ENCODE measurements around the gene ATF2. TPM values are rescaled to one million over a fixed set of nuclear protein-coding genes. Genes with fewer than 3 reads are reported as not detected.
"Not testable (repeated sequence)": the region's sequence is repeated elsewhere in the genome, so short reads cannot be mapped to it uniquely, and the experiment has no call there.

Gene ATF2
- total RNA-seq, 1 donor: 96.2 TPM

- Histone ChIP-seq H3K9me3 (ENCODE audit: low read depth, low read length) (no peaks in the 10 kb centered on the region), H3K27me3 (ENCODE audit: insufficient read depth, low read length) (no peaks in the 10 kb centered on the region), H3K4me3 (ENCODE audit: low read length) (no peak overlapping the region), H3K4me1 (ENCODE audit: insufficient read depth, low read length) (no peaks in the 10 kb centered on the region)
Observed at GRCh38 chr2:175143191-175143590, 24.8 kb downstream of the ATF2 start.

- Histone ChIP-seq H3K27me3 (ENCODE audit: insufficient read depth, low read length) (no peaks in the 10 kb centered on the region), H3K9me3 (ENCODE audit: low read depth, low read length) (no peaks in the 10 kb centered on the region), H3K4me3 (ENCODE audit: low read length) (no peak overlapping the region), H3K4me1 (ENCODE audit: insufficient read depth, low read length) (no peaks in the 10 kb centered on the region)
Observed at GRCh38 chr2:175140332-175140731, 27.7 kb downstream of the ATF2 start.

GRCh38 chr2:175137793-175138192, 30.2 kb downstream of the ATF2 start:
- H3K9me3 ChIP-seq (ENCODE audit: low read depth, low read length): no peaks in the 10 kb centered on the region
- H3K4me3 ChIP-seq (ENCODE audit: low read length): no peak overlapping the region
- no peaks in the 10 kb centered on the region for H3K4me1 ChIP-seq (ENCODE audit: insufficient read depth, low read length)
- H3K27me3 ChIP-seq (ENCODE audit: insufficient read depth, low read length): no peaks in the 10 kb centered on the region

GRCh38 chr2:175136334-175137215, 31.4 kb downstream of the ATF2 start:
- H3K27me3 ChIP-seq (ENCODE audit: insufficient read depth, low read length): no peaks in the 10 kb centered on the region
- no peak overlapping the region for H3K4me3 ChIP-seq (ENCODE audit: low read length)
- H3K4me1 ChIP-seq (ENCODE audit: insufficient read depth, low read length): no peaks in the 10 kb centered on the region
- no peaks in the 10 kb centered on the region for H3K9me3 ChIP-seq (ENCODE audit: low read depth, low read length)

GRCh38 chr2:175135862-175136261, 32.1 kb downstream of the ATF2 start:
- H3K9me3 ChIP-seq (ENCODE audit: low read depth, low read length): no peaks in the 10 kb centered on the region
- H3K4me3 ChIP-seq (ENCODE audit: low read length): no peak overlapping the region
- H3K4me1 ChIP-seq (ENCODE audit: insufficient read depth, low read length): no peaks in the 10 kb centered on the region
- no peaks in the 10 kb centered on the region for H3K27me3 ChIP-seq (ENCODE audit: insufficient read depth, low read length)

GRCh38 chr2:175135177-175135576, 32.8 kb downstream of the ATF2 start:
- Histone ChIP-seq H3K27me3 (ENCODE audit: insufficient read depth, low read length) (no peaks in the 10 kb centered on the region), H3K9me3 (ENCODE audit: low read depth, low read length) (no peaks in the 10 kb centered on the region), H3K4me3 (ENCODE audit: low read length) (no peak overlapping the region), H3K4me1 (ENCODE audit: insufficient read depth, low read length) (no peaks in the 10 kb centered on the region)

GRCh38 chr2:175131252-175131651, 36.8 kb downstream of the ATF2 start:
- H3K4me1 ChIP-seq (ENCODE audit: insufficient read depth, low read length): no peaks in the 10 kb centered on the region
- H3K27me3 ChIP-seq (ENCODE audit: insufficient read depth, low read length): no peaks in the 10 kb centered on the region
- H3K9me3 ChIP-seq (ENCODE audit: low read depth, low read length): no peaks in the 10 kb centered on the region
- H3K4me3 ChIP-seq (ENCODE audit: low read length): no peak overlapping the region

- Histone ChIP-seq H3K27me3 (ENCODE audit: insufficient read depth, low read length) (no peaks in the 10 kb centered on the region), H3K4me3 (ENCODE audit: low read length) (no peak overlapping the region), H3K4me1 (ENCODE audit: insufficient read depth, low read length) (no peaks in the 10 kb centered on the region), H3K9me3 (ENCODE audit: low read depth, low read length) (no peaks in the 10 kb centered on the region)
Observed at GRCh38 chr2:175126661-175127060, 41.3 kb downstream of the ATF2 start.

- Histone ChIP-seq H3K4me3 (ENCODE audit: low read length) (no peak overlapping the region), H3K4me1 (ENCODE audit: insufficient read depth, low read length) (no peaks in the 10 kb centered on the region), H3K27me3 (ENCODE audit: insufficient read depth, low read length) (no peaks in the 10 kb centered on the region), H3K9me3 (ENCODE audit: low read depth, low read length) (no peaks in the 10 kb centered on the region)
Observed at GRCh38 chr2:175123254-175123653, 44.7 kb downstream of the ATF2 start.

- no peaks in the 10 kb centered on the region for H3K9me3 ChIP-seq (ENCODE audit: low read depth, low read length)
- H3K27me3 ChIP-seq (ENCODE audit: insufficient read depth, low read length): no peaks in the 10 kb centered on the region
- H3K4me1 ChIP-seq (ENCODE audit: insufficient read depth, low read length): no peaks in the 10 kb centered on the region
- no peak overlapping the region for H3K4me3 ChIP-seq (ENCODE audit: low read length)
Observed at GRCh38 chr2:175111200-175111657, 56.8 kb downstream of the ATF2 start.

- H3K4me1 ChIP-seq (ENCODE audit: insufficient read depth, low read length); H3K27me3 ChIP-seq (ENCODE audit: insufficient read depth, low read length); H3K9me3 ChIP-seq (ENCODE audit: low read depth, low read length); H3K4me3 ChIP-seq (ENCODE audit: low read length): not testable (repeated sequence)
Observed at GRCh38 chr2:175108091-175108490, 59.9 kb downstream of the ATF2 start.

- Histone ChIP-seq H3K4me1 (ENCODE audit: insufficient read depth, low read length) (no peaks in the 10 kb centered on the region), H3K9me3 (ENCODE audit: low read depth, low read length) (no peaks in the 10 kb centered on the region), H3K4me3 (ENCODE audit: low read length) (no peak overlapping the region), H3K27me3 (ENCODE audit: insufficient read depth, low read length) (no peaks in the 10 kb centered on the region)
Observed at GRCh38 chr2:175107146-175107545, 60.9 kb downstream of the ATF2 start.

GRCh38 chr2:175103191-175103590, 64.8 kb downstream of the ATF2 start:
- no peaks in the 10 kb centered on the region for H3K4me1 ChIP-seq (ENCODE audit: insufficient read depth, low read length)
- H3K9me3 ChIP-seq (ENCODE audit: low read depth, low read length): no peaks in the 10 kb centered on the region
- no peak overlapping the region for H3K4me3 ChIP-seq (ENCODE audit: low read length)
- H3K27me3 ChIP-seq (ENCODE audit: insufficient read depth, low read length): no peaks in the 10 kb centered on the region

GRCh38 chr2:175101514-175101913, 66.5 kb downstream of the ATF2 start:
- Histone ChIP-seq H3K4me1 (ENCODE audit: insufficient read depth, low read length) (no peaks in the 10 kb centered on the region), H3K27me3 (ENCODE audit: insufficient read depth, low read length) (no peaks in the 10 kb centered on the region), H3K4me3 (ENCODE audit: low read length) (no peak overlapping the region), H3K9me3 (ENCODE audit: low read depth, low read length) (no peaks in the 10 kb centered on the region)

- no peaks in the 10 kb centered on the region for H3K27me3 ChIP-seq (ENCODE audit: insufficient read depth, low read length)
- no peak overlapping the region for H3K4me3 ChIP-seq (ENCODE audit: low read length)
- no peaks in the 10 kb centered on the region for H3K9me3 ChIP-seq (ENCODE audit: low read depth, low read length)
- no peaks in the 10 kb centered on the region for H3K4me1 ChIP-seq (ENCODE audit: insufficient read depth, low read length)
Observed at GRCh38 chr2:175097297-175097696, 70.7 kb downstream of the ATF2 start.

GRCh38 chr2:175084117-175084516, 83.9 kb downstream of the ATF2 start:
- not testable (repeated sequence) for H3K4me3 ChIP-seq (ENCODE audit: low read length); H3K9me3 ChIP-seq (ENCODE audit: low read depth, low read length); H3K27me3 ChIP-seq (ENCODE audit: insufficient read depth, low read length); H3K4me1 ChIP-seq (ENCODE audit: insufficient read depth, low read length)
